HEK293T (cell line): ENCODE data around the gene ABCC6.

Source experiments
- ARNT ChIP-seq: fragments of 450-650 bp; IDR thresholded peaks from 2 replicates; pipeline ENCODE4 v1.6.1; 2017; ENCODE audit warnings: mild to moderate bottlenecking
- CTBP1 ChIP-seq: fragments of 450-650 bp; IDR thresholded peaks from 2 replicates; pipeline ENCODE4 v1.6.1; 2016; ENCODE audit warnings: borderline replicate concordance
- FOXM1 ChIP-seq: fragments of 450-650 bp; IDR thresholded peaks from 2 replicates; pipeline ENCODE4 v1.6.1; 2017; ENCODE audit warnings: mild to moderate bottlenecking, borderline replicate concordance
- NFRKB ChIP-seq: fragments of 450-650 bp; IDR thresholded peaks from 2 replicates; pipeline ENCODE4 v1.6.1; 2016; ENCODE audit warnings: mild to moderate bottlenecking, moderate library complexity
- SUZ12 ChIP-seq: fragments of 450-650 bp; IDR thresholded peaks from 2 replicates; pipeline ENCODE4 v1.6.1; 2016; ENCODE audit warnings: mild to moderate bottlenecking

- TF ChIP-seq CTBP1 (no peak), NFRKB (no peak), SUZ12 (no peak), FOXM1 (no peak), ARNT (no peak)
Measured at GRCh38 chr16:16111639-16112038, 111.7 kb downstream of the ABCC6 start.
